CD14-positive monocyte (primary cell): ENCODE results near the gene CACNA1D. TPM values are rescaled to one million over a fixed set of nuclear protein-coding genes. Genes with fewer than 3 reads are reported as not detected.

Source experiments
- DNase-seq, 3 donors: peaks; one replicate each; pipeline ENCODE4 v3.0.0-alpha.2; 2011 to 2022
- H2AFZ ChIP-seq: 2 replicates; pipeline ENCODE4 v1.6.0; 2012; ENCODE audit warnings: mild to moderate bottlenecking, low read depth, low read length, inconsistent platforms; ENCODE audit not compliant: insufficient read depth, poor library complexity, severe bottlenecking
- H3K27ac ChIP-seq, 2 donors: 1 replicate in 1 of 2; 2 replicates in 1 of 2; pipeline ENCODE4 v1.5.1; 2012 to 2013; ENCODE audit warnings: low read length in 2 of 2, control low read depth in 1 of 2, inconsistent platforms in 1 of 2, low read depth in 1 of 2, mild to moderate bottlenecking in 1 of 2
- H3K27me3 ChIP-seq, 2 donors: one replicate each; pipeline versions ENCODE4 v1.6.0 to v1.6.1; 2011 to 2013; ENCODE audit warnings: low read length in 2 of 2; ENCODE audit not compliant: control insufficient read depth in 2 of 2, insufficient read depth in 2 of 2
- H3K36me3 ChIP-seq, 2 donors: replicated peaks in 1 of 2; 1 replicate in 1 of 2; 2 replicates in 1 of 2; pipeline versions ENCODE4 v1.5.1 to v1.6.1; 2012 to 2013; ENCODE audit warnings: low read length in 2 of 2, control low read depth in 1 of 2, inconsistent platforms in 1 of 2, mild to moderate bottlenecking in 1 of 2; ENCODE audit not compliant: insufficient read depth in 2 of 2, control insufficient read depth in 1 of 2
- H3K4me1 ChIP-seq, 2 donors: 1 replicate in 1 of 2; 2 replicates in 1 of 2; pipeline versions ENCODE4 v1.5.1 to v1.6.1; 2012 to 2013; ENCODE audit warnings: low read length in 2 of 2, control low read depth in 1 of 2, inconsistent platforms in 1 of 2, mild to moderate bottlenecking in 1 of 2, moderate library complexity in 1 of 2; ENCODE audit not compliant: insufficient read depth in 2 of 2, control insufficient read depth in 1 of 2
- H3K4me2 ChIP-seq: replicated peaks from 2 replicates; pipeline ENCODE3; 2012; ENCODE audit warnings: low read length, moderate library complexity, mild to moderate bottlenecking; ENCODE audit not compliant: poor library complexity, severe bottlenecking; ENCODE audit errors: extremely low read depth
- H3K4me3 ChIP-seq, 3 experiments: fragments of 200-600 bp in 1 of 3; sonication (generic) in 1 of 3; replicated peaks in 1 of 3; 1 replicate in 2 of 3; 2 replicates in 1 of 3; pipeline ENCODE4 v1.5.1; 2011 to 2013; ENCODE audit warnings: low read length in 3 of 3, mild to moderate bottlenecking in 3 of 3, control low read depth in 2 of 3, low read depth in 2 of 3, inconsistent platforms in 1 of 3, moderate library complexity in 1 of 3
- H3K79me2 ChIP-seq: 2 replicates; pipeline ENCODE4 v1.6.0; 2012; ENCODE audit warnings: mild to moderate bottlenecking, control low read depth, inconsistent platforms, low read length, moderate library complexity; ENCODE audit not compliant: insufficient read depth
- H3K9ac ChIP-seq: 2 replicates; pipeline ENCODE4 v1.6.0; 2017; ENCODE audit warnings: low read length, mild to moderate bottlenecking; ENCODE audit not compliant: insufficient read depth, poor library complexity, severe bottlenecking
- H3K9me3 ChIP-seq, 2 donors: replicated peaks in 1 of 2; 1 replicate in 1 of 2; 2 replicates in 1 of 2; pipeline versions ENCODE4 v1.5.1 to v1.6.1; 2012 to 2013; ENCODE audit warnings: low read length in 2 of 2, control low read depth in 1 of 2; ENCODE audit not compliant: control insufficient read depth in 1 of 2, insufficient read depth in 1 of 2
- H4K20me1 ChIP-seq: 2 replicates; pipeline ENCODE4 v1.6.0; 2012; ENCODE audit warnings: mild to moderate bottlenecking, low read length, control low read depth, moderate library complexity; ENCODE audit not compliant: insufficient read depth
- H3K27ac Mint-ChIP-seq, 7 donors: one replicate each; pipeline ENCODE4 v1.8.0; 2020; ENCODE audit warnings: mild to moderate bottlenecking in 7 of 7, mixed read lengths in 7 of 7, moderate library complexity in 6 of 7, inconsistent platforms in 2 of 7
- H3K27me3 Mint-ChIP-seq, 3 donors: one replicate each; pipeline ENCODE4 v1.8.0; 2021 to 2022; ENCODE audit warnings: low read depth in 3 of 3, mild to moderate bottlenecking in 3 of 3, mixed read lengths in 3 of 3, moderate library complexity in 3 of 3, inconsistent platforms in 1 of 3
- H3K36me3 Mint-ChIP-seq, 2 donors: one replicate each; pipeline ENCODE4 v1.8.0; 2020; ENCODE audit warnings: mixed read lengths in 2 of 2, inconsistent platforms in 1 of 2, mild to moderate bottlenecking in 1 of 2
- H3K4me1 Mint-ChIP-seq: one replicate; pipeline ENCODE4 v1.8.0; 2020; ENCODE audit warnings: mild to moderate bottlenecking, mixed read lengths
- H3K4me3 Mint-ChIP-seq, 2 donors: one replicate each; pipeline ENCODE4 v1.8.0; 2020; ENCODE audit warnings: mild to moderate bottlenecking in 2 of 2, mixed read lengths in 2 of 2, moderate library complexity in 1 of 2
- H3K9me3 Mint-ChIP-seq, 7 donors: one replicate each; pipeline ENCODE4 v1.8.0; 2020 to 2022; ENCODE audit warnings: mixed read lengths in 7 of 7, mild to moderate bottlenecking in 6 of 7, moderate library complexity in 6 of 7, inconsistent platforms in 2 of 7
- WGBS: methylation state at CpG from one replicate; pipeline ENCODE4 v1.1.5; 2013; ENCODE audit warnings: missing lambda C conversion rate; ENCODE audit not compliant: insufficient coverage; 5-methylcytosine and 5-hydroxymethylcytosine counted together
- intact Hi-C, 2 donors: fragments of 100-400 bp; cut with micrococcal nuclease; formaldehyde crosslinking; loops; one replicate each; pipeline versions ENCODE4 v1.15.0 to v1.15.1; 2023
- polyA plus RNA-seq, 3 donors: library from polyadenylated mRNA; depleted of rRNA in 1 of 3; unstranded in 2 of 3; stranded (reverse) in 1 of 3; fragments of 300-500 nt in 2 of 3; fragments of >200 nt in 1 of 3; fragmentation: Illumina TruSeq in 2 of 3; gene quantifications; 1 replicate in 2 of 3; 2 replicates in 1 of 3; pipeline ENCODE4 v1.2.3, GENCODE V29; 2012 to 2021
- TF ChIP-seq, protein P1 (sequence below): fragments of 200-600 bp; IDR thresholded peaks from one replicate; pipeline ENCODE4 v1.8.0; 2022; ENCODE audit warnings: antibody characterized with exemption, mild to moderate bottlenecking

Gene CACNA1D
- polyA plus RNA-seq, 3 donors = 0.29 to 1.2 (median 0.98) TPM

DNA sequence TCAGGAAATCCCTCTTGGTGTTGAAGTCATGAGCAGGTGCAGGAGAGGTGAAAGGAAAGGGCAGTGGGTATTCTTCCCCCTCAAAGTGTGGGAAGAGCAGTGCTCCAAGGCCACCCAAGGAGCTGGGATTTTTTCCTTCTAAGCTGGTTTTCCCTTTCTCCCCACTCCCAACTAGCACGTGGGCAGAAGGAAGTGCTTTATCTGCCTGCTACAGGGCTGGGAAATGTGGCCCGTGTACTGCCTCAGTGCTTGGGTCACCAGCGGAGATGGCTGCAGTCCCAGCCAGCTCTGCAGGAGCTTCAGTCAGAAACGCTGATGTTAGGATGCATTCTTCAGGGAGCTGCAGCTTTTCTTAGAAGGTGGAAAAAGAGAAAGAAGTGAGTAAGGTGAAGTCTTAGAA is 99.2 kb downstream of the CACNA1D start:
- no peak overlapping the region for H3K9ac ChIP-seq
- no peak for DNase-seq
- H3K27ac Mint-ChIP-seq = no peak overlapping the region
- no peak overlapping the region for H3K4me2 ChIP-seq
- no peaks in the 10 kb centered on the region for H3K4me1 Mint-ChIP-seq
- peaks cover 0 to 1% (median 0%) of the 10 kb centered on the region in 7 donors for H3K9me3 Mint-ChIP-seq
- no peaks in the 10 kb centered on the region for H3K27me3 ChIP-seq
- no peak overlapping the region for H3K27ac ChIP-seq
- no peak overlapping the region for H2AFZ ChIP-seq
- no peak overlapping the region for H3K4me3 Mint-ChIP-seq
- H3K9me3 ChIP-seq = no peaks in the 10 kb centered on the region
- no peaks in the 10 kb centered on the region for H3K36me3 ChIP-seq
- H3K4me3 ChIP-seq = no peak overlapping the region
- no peaks in the 10 kb centered on the region for H3K4me1 ChIP-seq
- H3K27me3 Mint-ChIP-seq = peaks cover 0 to 9% (median 7%) of the 10 kb centered on the region in 3 donors
- intact Hi-C loops = no loop called here
- WGBS = 65% methylated on average over 4 of the region's 4 CpGs
- H4K20me1 ChIP-seq = no peaks in the 10 kb centered on the region
- H3K79me2 ChIP-seq = no peaks in the 10 kb centered on the region
- TF ChIP-seq, protein P1, sequence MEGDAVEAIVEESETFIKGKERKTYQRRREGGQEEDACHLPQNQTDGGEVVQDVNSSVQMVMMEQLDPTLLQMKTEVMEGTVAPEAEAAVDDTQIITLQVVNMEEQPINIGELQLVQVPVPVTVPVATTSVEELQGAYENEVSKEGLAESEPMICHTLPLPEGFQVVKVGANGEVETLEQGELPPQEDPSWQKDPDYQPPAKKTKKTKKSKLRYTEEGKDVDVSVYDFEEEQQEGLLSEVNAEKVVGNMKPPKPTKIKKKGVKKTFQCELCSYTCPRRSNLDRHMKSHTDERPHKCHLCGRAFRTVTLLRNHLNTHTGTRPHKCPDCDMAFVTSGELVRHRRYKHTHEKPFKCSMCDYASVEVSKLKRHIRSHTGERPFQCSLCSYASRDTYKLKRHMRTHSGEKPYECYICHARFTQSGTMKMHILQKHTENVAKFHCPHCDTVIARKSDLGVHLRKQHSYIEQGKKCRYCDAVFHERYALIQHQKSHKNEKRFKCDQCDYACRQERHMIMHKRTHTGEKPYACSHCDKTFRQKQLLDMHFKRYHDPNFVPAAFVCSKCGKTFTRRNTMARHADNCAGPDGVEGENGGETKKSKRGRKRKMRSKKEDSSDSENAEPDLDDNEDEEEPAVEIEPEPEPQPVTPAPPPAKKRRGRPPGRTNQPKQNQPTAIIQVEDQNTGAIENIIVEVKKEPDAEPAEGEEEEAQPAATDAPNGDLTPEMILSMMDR = no peak
- no peaks in the 10 kb centered on the region for H3K36me3 Mint-ChIP-seq

DNA sequence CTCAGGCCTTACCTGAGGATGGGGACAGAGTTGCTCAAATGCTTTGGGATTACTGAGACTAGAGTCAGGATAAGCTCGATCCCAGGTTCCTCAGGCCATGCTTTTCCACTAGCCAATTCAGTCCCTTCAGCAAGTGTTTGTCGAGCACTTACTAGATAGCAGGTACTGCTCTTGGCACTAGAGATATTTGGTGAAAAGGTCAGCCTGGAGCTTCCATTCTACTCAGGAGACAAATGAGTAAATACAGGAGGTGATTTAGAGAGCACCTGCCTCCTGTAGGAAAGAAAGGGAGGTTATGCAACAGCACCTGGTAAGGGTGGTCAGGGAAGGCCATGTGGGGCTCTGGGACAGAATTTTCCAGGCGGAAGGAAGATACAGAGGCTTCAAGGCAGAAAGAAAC is 99.9 kb downstream of the CACNA1D start:
- peaks cover 0 to 9% (median 7%) of the 10 kb centered on the region in 3 donors for H3K27me3 Mint-ChIP-seq
- Histone ChIP-seq H3K4me1 (no peaks in the 10 kb centered on the region), H3K79me2 (no peaks in the 10 kb centered on the region), H3K9ac (no peak overlapping the region), H2AFZ (no peak overlapping the region), H3K4me3 (no peak overlapping the region), H3K27me3 (no peaks in the 10 kb centered on the region), H3K9me3 (no peaks in the 10 kb centered on the region), H3K4me2 (no peak overlapping the region), H3K27ac (no peak overlapping the region), H3K36me3 (no peaks in the 10 kb centered on the region), H4K20me1 (no peaks in the 10 kb centered on the region)
- no peak for DNase-seq
- no peak overlapping the region for H3K4me3 Mint-ChIP-seq
- H3K4me1 Mint-ChIP-seq = no peaks in the 10 kb centered on the region
- TF ChIP-seq, protein P1 = no peak
- H3K36me3 Mint-ChIP-seq = no peaks in the 10 kb centered on the region
- peaks cover 0 to 1% (median 0%) of the 10 kb centered on the region in 7 donors for H3K9me3 Mint-ChIP-seq
- no peak overlapping the region for H3K27ac Mint-ChIP-seq
- 100% methylated on average over 1 of the region's 3 CpGs for WGBS
- intact Hi-C loops = no loop called here
